Smooth muscle cell (in vitro differentiated cells): ENCODE results near the gene GNA14. TPM values are rescaled to one million over a fixed set of nuclear protein-coding genes. Genes with fewer than 3 reads are reported as not detected.

Experiments
- DNase-seq: peaks from one replicate; lab custom pipeline; 2025; ENCODE audit not compliant: unreplicated experiment; lab: John Stamatoyannopoulos, UW
- H2AFZ ChIP-seq: fragments of 200-600 bp; sonication (generic); 2 replicates; pipeline ENCODE4 v1.6.0; 2016; ENCODE audit warnings: antibody characterized with exemption, low read depth, mild to moderate bottlenecking
- H3F3A ChIP-seq: fragments of 200-600 bp; sonication (generic); 2 replicates; pipeline ENCODE4 v1.6.0; 2017; ENCODE audit warnings: antibody characterized with exemption, low read depth
- H3K27ac ChIP-seq: fragments of 200-600 bp; sonication (generic); 2 replicates; pipeline ENCODE4 v1.5.1; 2016; ENCODE audit warnings: low read depth, mild to moderate bottlenecking
- H3K27me3 ChIP-seq: fragments of 200-600 bp; sonication (generic); 2 replicates; pipeline ENCODE4 v1.6.1; 2016; ENCODE audit warnings: low read depth, mild to moderate bottlenecking
- H3K36me3 ChIP-seq: fragments of 200-600 bp; sonication (generic); 2 replicates; pipeline ENCODE4 v1.5.1; 2016; ENCODE audit warnings: low read depth
- H3K4me1 ChIP-seq: fragments of 200-600 bp; sonication (generic); 2 replicates; pipeline ENCODE4 v1.5.1; 2016; ENCODE audit warnings: low read depth
- H3K4me2 ChIP-seq: fragments of 200-600 bp; sonication (generic); 2 replicates; pipeline ENCODE4 v1.6.0; 2016; ENCODE audit warnings: mild to moderate bottlenecking
- H3K4me3 ChIP-seq: fragments of 200-600 bp; sonication (generic); 2 replicates; pipeline ENCODE4 v1.5.1; 2016; ENCODE audit warnings: mild to moderate bottlenecking
- H3K79me2 ChIP-seq: fragments of 200-600 bp; sonication (generic); 2 replicates; pipeline ENCODE4 v1.6.0; 2016; ENCODE audit warnings: low read depth, mild to moderate bottlenecking
- H3K9ac ChIP-seq: fragments of 200-600 bp; sonication (generic); 2 replicates; pipeline ENCODE4 v1.6.0; 2016; ENCODE audit warnings: low read depth
- H3K9me3 ChIP-seq: fragments of 200-600 bp; sonication (generic); replicated peaks from 2 replicates; pipeline ENCODE4 v1.5.1; 2016; ENCODE audit warnings: low read depth
- H4K20me1 ChIP-seq: fragments of 200-600 bp; sonication (generic); 2 replicates; pipeline ENCODE4 v1.6.0; 2016; ENCODE audit warnings: low read depth
- CTCF ChIP-seq: fragments of 200-600 bp; sonication (generic); IDR thresholded peaks from 2 replicates; pipeline ENCODE4 v1.5.1; 2017; ENCODE audit warnings: borderline replicate concordance, mild to moderate bottlenecking, antibody characterized with exemption; ENCODE audit not compliant: insufficient read depth, poor library complexity, severe bottlenecking
- WGBS: methylation state at CpG from one replicate; pipeline ENCODE4 v1.1.7; 2016; ENCODE audit warnings: low lambda C conversion rate; 5-methylcytosine and 5-hydroxymethylcytosine counted together
- polyA plus RNA-seq: library from polyadenylated mRNA; unstranded; fragments of >200 nt; fragmentation: Nextera tagmentation; extraction: Ambion mirVana; gene quantifications from 2 replicates; pipeline ENCODE4 v1.2.1, GENCODE V29; 2016
- total RNA-seq: library from RNA; depleted of rRNA; stranded (reverse); fragments of >200 nt; gene quantifications from 2 replicates; pipeline ENCODE4 v1.2.3, GENCODE V29; 2014

Gene GNA14
- total and polyA plus RNA-seq, 2 experiments from 2014 or later: 1.6 to 10.2 TPM

- H3K36me3 ChIP-seq: no peaks in the 10 kb centered on the region
- no peak for TF ChIP-seq CTCF
- H3K27ac ChIP-seq: no peak overlapping the region
- H3K4me1 ChIP-seq: no peaks in the 10 kb centered on the region
- no peaks in the 10 kb centered on the region for H3F3A ChIP-seq
- H3K27me3 ChIP-seq: no peaks in the 10 kb centered on the region
- H3K9ac ChIP-seq: no peak overlapping the region
- 77% methylated on average over 8 of the region's 8 CpGs for WGBS
- H2AFZ ChIP-seq: no peak overlapping the region
- no peak overlapping the region for H3K4me2 ChIP-seq
- no peak for DNase-seq
- no peaks in the 10 kb centered on the region for H4K20me1 ChIP-seq
- H3K4me3 ChIP-seq: no peak overlapping the region
- H3K79me2 ChIP-seq: no peaks in the 10 kb centered on the region
- no peaks in the 10 kb centered on the region for H3K9me3 ChIP-seq
Measured at GRCh38 chr9:77460938-77461337, 187.2 kb downstream of the GNA14 start.

GRCh38 chr9:77457916-77458592 lies 190.1 kb downstream of the GNA14 start:
- Histone ChIP-seq H3F3A (peaks cover 2% of the 10 kb centered on the region), H2AFZ (no peak overlapping the region), H3K4me1 (no peaks in the 10 kb centered on the region), H3K27ac (no peak overlapping the region), H3K9ac (no peak overlapping the region), H3K9me3 (no peaks in the 10 kb centered on the region), H4K20me1 (no peaks in the 10 kb centered on the region), H3K4me2 (no peak overlapping the region), H3K27me3 (no peaks in the 10 kb centered on the region), H3K4me3 (no peak overlapping the region), H3K79me2 (no peaks in the 10 kb centered on the region), H3K36me3 (no peaks in the 10 kb centered on the region)
- DNase-seq: peak; percentile 14
- WGBS: 53% methylated on average over 15 of the region's 15 CpGs
- TF ChIP-seq CTCF: peak; percentile 79

- H2AFZ ChIP-seq: peak overlapping the region; percentile 65
- no peaks in the 10 kb centered on the region for H3K27me3 ChIP-seq
- no peaks in the 10 kb centered on the region for H3K9me3 ChIP-seq
- H3K4me2 ChIP-seq: no peak overlapping the region
- peak; percentile 82 for TF ChIP-seq CTCF
- no peak overlapping the region for H3K4me3 ChIP-seq
- WGBS: 17% methylated on average over 10 of the region's 10 CpGs
- peaks cover 2% of the 10 kb centered on the region for H3F3A ChIP-seq
- no peaks in the 10 kb centered on the region for H4K20me1 ChIP-seq
- H3K27ac ChIP-seq: no peak overlapping the region
- no peaks in the 10 kb centered on the region for H3K36me3 ChIP-seq
- H3K9ac ChIP-seq: no peak overlapping the region
- DNase-seq: peak; percentile 46
- no peaks in the 10 kb centered on the region for H3K79me2 ChIP-seq
- H3K4me1 ChIP-seq: no peaks in the 10 kb centered on the region
Measured at GRCh38 chr9:77456829-77457437, 191.2 kb downstream of the GNA14 start.
